Stomach (tissue), 9 donors: Measurements from ENCODE around the gene PTK6. TPM values are rescaled to one million over a fixed set of nuclear protein-coding genes. Genes with fewer than 3 reads are reported as not detected.

Experiments
- DNase-seq, 2 donors: peaks; one replicate each; pipeline versions ENCODE4 v3.0.0 to v3.0.0-alpha.2; 2013 to 2019
- H3K27ac ChIP-seq, 5 donors: fragments of 200-600 bp in 4 of 5; sonication (generic) in 4 of 5; one replicate each; pipeline ENCODE4 v1.5.1; 2013 to 2019; ENCODE audit warnings: mild to moderate bottlenecking in 1 of 5, moderate library complexity in 1 of 5
- H3K27me3 ChIP-seq, 3 donors: fragments of 200-600 bp; sonication (generic); one replicate each; pipeline ENCODE4 v1.5.1; 2017 to 2019; ENCODE audit warnings: mixed run types in 1 of 3
- H3K36me3 ChIP-seq, 4 donors: fragments of 200-600 bp; sonication (generic); 1 replicate in 3 of 4; 2 replicates in 1 of 4; pipeline ENCODE4 v1.5.1; 2016 to 2019
- H3K4me1 ChIP-seq, 4 donors: fragments of 200-600 bp; sonication (generic); one replicate each; pipeline ENCODE4 v1.5.1; 2016 to 2019
- H3K4me3 ChIP-seq, 4 donors: fragments of 200-600 bp; sonication (generic) in 3 of 4; one replicate each; pipeline ENCODE4 v1.5.1; 2016 to 2019; ENCODE audit warnings: mild to moderate bottlenecking in 1 of 4
- H3K9me3 ChIP-seq, 4 donors: fragments of 200-600 bp; sonication (generic); one replicate each; pipeline ENCODE4 v1.5.1; 2016 to 2019
- CTCF ChIP-seq, 7 experiments: fragments of 450-650 bp in 4 of 7; fragments of 200-600 bp in 3 of 7; sonication (generic) in 3 of 7; IDR thresholded peaks; one replicate each; pipeline ENCODE4 v1.5.1; 2016 to 2019; ENCODE audit warnings: antibody characterized with exemption in 7 of 7, control low read depth in 2 of 7, mild to moderate bottlenecking in 1 of 7
- EP300 ChIP-seq: sonication (generic); formaldehyde crosslinking; IDR thresholded peaks from one replicate; pipeline ENCODE4 v1.6.1; 2017; ENCODE audit warnings: antibody characterized with exemption
- POLR2A ChIP-seq, 4 donors: fragments of 450-650 bp; IDR thresholded peaks; one replicate each; pipeline ENCODE4 v1.6.1; 2016; ENCODE audit warnings: antibody characterized with exemption in 4 of 4, control low read depth in 2 of 4, mild to moderate bottlenecking in 1 of 4, moderate library complexity in 1 of 4
- POLR2AphosphoS5 ChIP-seq, 3 donors: sonication (generic); formaldehyde crosslinking; IDR thresholded peaks; one replicate each; pipeline ENCODE4 v1.6.1; 2016; ENCODE audit warnings: antibody characterized with exemption in 3 of 3
- WGBS, 5 donors: extraction: QIAGEN DNeasy Blood & Tissue Kit in 3 of 5; methylation state at CpG; one replicate each; pipeline versions ENCODE4 v1.1.5 to v1.1.7; 2013 to 2018; 5-methylcytosine and 5-hydroxymethylcytosine counted together
- intact Hi-C: fragments of 100-400 bp; cut with DNase I; formaldehyde crosslinking; loops from one replicate; pipeline ENCODE4 v1.15.1; 2023; ENCODE audit warnings: low total_unique reads
- polyA plus RNA-seq, 3 donors: library from polyadenylated mRNA; stranded (reverse); fragments of 200-250 nt; gene quantifications; one replicate each; pipeline ENCODE4 v1.2.3, GENCODE V29; 2013
- total RNA-seq, 5 donors: library from RNA; depleted of rRNA; stranded (reverse); fragments of >200 nt; gene quantifications; one replicate each; pipeline versions ENCODE4 v1.1.0 to v1.2.3, GENCODE V29; 2014 to 2016
- donor health status: healthy with polysubstance abuse.
- donor health status: Bipolar disorder and iron deficiency.
- donor health status: healthy.

The PTK6 gene
- total and polyA plus RNA-seq, 8 donors = 7.7 to 98.5 (median 22.9) TPM

GRCh38 chr20:63536241-63536977 lies 767 bp downstream of the PTK6 start:
- 23 to 60% (median 30%) methylated on average over 16 to 35 of the region's 35 CpGs for WGBS, 5 donors
- peaks cover 38 to 79% (median 63%) of the 10 kb centered on the region in 4 donors for H3K4me1 ChIP-seq
- peak overlapping the region; percentile 28 to 50 (median 32) for H3K4me3 ChIP-seq
- peaks cover 0 to 55% (median 11%) of the 10 kb centered on the region in 3 donors for H3K27me3 ChIP-seq
- intact Hi-C loops = loop anchor here (5.0 kb wide), 1 partner anchor 436 kb away; no protein-coding TSS in a partner anchor
- peak overlapping the region; percentile 88 to 96 (median 90) for H3K27ac ChIP-seq
- TF ChIP-seq POLR2A (IDR thresholded peaks at IDR 0.05) = peak in 1 of 4 donors; percentile 42
- peak in 2 of 3 donors; percentile 18 to 30 for TF ChIP-seq POLR2AphosphoS5 (IDR thresholded peaks at IDR 0.05)
- TF ChIP-seq CTCF (IDR thresholded peaks at IDR 0.05) = no peak
- H3K36me3 ChIP-seq = no peaks in the 10 kb centered on the region
- DNase-seq = peak; percentile 57 to 71
- no peaks in the 10 kb centered on the region for H3K9me3 ChIP-seq

DNA sequence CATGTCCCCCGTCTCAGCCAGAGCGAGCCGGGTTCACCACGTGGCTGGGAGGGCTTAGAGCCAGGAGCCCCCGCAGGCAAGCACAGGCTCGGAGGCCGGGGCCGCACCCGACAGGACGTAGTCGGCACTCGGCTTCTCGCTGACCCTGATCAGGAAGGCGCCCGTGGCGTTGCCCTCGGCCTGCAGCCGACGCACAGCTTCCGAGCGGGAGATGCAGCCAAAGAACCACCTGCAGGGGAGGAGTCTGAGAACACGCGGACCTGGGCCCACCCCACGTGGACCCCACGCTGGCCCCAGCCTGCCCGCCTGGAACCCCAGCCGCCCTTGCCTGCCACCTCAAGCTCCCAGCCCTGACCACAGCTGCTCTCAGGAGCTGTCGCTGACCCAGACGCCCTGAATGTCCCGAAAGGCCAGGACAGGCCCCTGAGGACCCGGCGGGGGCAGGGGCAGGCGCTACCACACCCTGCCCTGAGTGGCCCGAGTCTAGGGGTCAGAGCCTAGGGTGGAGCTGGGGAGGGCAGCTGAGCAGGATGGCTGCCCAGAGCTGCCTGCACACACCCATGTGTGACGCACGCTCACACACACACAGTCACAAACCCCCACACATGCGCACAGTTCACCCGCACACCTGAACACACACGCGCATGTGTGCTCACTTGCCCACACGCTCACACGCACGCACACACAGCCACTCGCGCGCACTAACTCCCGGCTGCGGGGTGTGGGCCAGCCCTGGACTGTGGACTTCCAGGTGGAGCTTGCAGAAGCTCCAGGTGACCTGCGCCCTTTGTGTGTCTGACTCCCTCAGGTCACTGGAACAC lies 2.1 kb downstream of the PTK6 start:
- DNase-seq = peak; percentile 83 to 87
- intact Hi-C loops = loop anchor here (5.0 kb wide), 1 partner anchor 437 kb away; no protein-coding TSS in a partner anchor

GRCh38 chr20:63534427-63534830 lies 2.7 kb downstream of the PTK6 start:
- peak overlapping the region; percentile 78 to 96 (median 90) for H3K27ac ChIP-seq
- H3K4me3 ChIP-seq = peak overlapping the region in 1 of 4 donors; percentile 50

More for the DNA sequence above, 2.1 kb downstream of the PTK6 start:
- 25 to 52% (median 37%) methylated on average over 15 to 49 of the region's 49 CpGs for WGBS, 5 donors
- TF ChIP-seq EP300 (no peak), POLR2AphosphoS5 (IDR thresholded peaks at IDR 0.05) (peak in 2 of 3 donors; percentile 75 to 81), CTCF (IDR thresholded peaks at IDR 0.05) (no peak), POLR2A (IDR thresholded peaks at IDR 0.05) (no peak)
- H3K27me3 ChIP-seq = peaks cover 0 to 63% (median 11%) of the 10 kb centered on the region in 3 donors
- H3K4me1 ChIP-seq = peaks cover 35 to 65% (median 61%) of the 10 kb centered on the region in 4 donors
- H3K4me3 ChIP-seq = peak overlapping the region in 1 of 4 donors; percentile 50
- H3K36me3 ChIP-seq = no peaks in the 10 kb centered on the region
- H3K27ac ChIP-seq = peak overlapping the region; percentile 78 to 96 (median 90)
- no peaks in the 10 kb centered on the region for H3K9me3 ChIP-seq

More at GRCh38 chr20:63534427-63534830, 2.7 kb downstream of the PTK6 start:
- H3K4me1 ChIP-seq = peaks cover 35 to 61% (median 57%) of the 10 kb centered on the region in 4 donors
- TF ChIP-seq CTCF (IDR thresholded peaks at IDR 0.05) = no peak
- WGBS, 5 donors = 40 to 48% (median 41%) methylated on average over 7 to 12 of the region's 12 CpGs
- no peaks in the 10 kb centered on the region for H3K9me3 ChIP-seq
- no peak for DNase-seq
- intact Hi-C loops = no loop called here
- peaks cover 0 to 63% (median 11%) of the 10 kb centered on the region in 3 donors for H3K27me3 ChIP-seq
- H3K36me3 ChIP-seq = no peaks in the 10 kb centered on the region
